ENCODE measurements around the gene CLIC6. TPM values are rescaled to one million over a fixed set of nuclear protein-coding genes. Genes with fewer than 3 reads are reported as not detected.

CLIC6 gene
- total and polyA plus RNA-seq, 2 of the 8 experiments (the other 6 are each of a cell fraction or from before 2014, with no cell fraction given): 0.42 to 1.3 TPM

DNA sequence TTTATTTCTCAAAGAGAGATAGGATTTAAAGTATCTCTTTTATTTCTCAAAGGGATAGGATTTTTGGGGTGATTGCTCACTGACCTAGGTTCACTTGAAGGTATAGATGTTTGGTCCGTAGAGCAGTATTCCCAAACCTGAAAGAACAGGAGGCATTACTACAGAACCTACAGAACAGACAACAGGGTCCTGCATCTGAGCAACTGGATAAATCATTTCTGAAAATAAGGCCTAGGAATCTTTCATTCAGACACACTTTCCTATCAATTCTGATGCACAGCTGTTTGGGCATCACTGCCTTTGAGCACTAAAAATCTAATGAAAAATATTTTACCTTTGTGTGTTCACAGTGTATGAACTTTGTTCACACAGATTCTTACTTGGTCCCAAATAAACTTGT is 17.2 kb upstream of the CLIC6 start:
- Histone ChIP-seq H3K9ac (replicated peaks in 1 of 4; ENCODE audit: extremely low read depth in 1 of 4, low read depth in 3 of 4, low read length in 3 of 4) (no peak overlapping the region), H3K23ac (ENCODE audit: insufficient read length) (no peak overlapping the region), H3K4ac (replicated peaks; ENCODE audit: insufficient read length, low read depth, low read length) (no peak overlapping the region), H3K79me1 (ENCODE audit: low read depth, low read length) (no peaks in the 10 kb centered on the region), H3K56ac (replicated peaks; ENCODE audit: insufficient read length, low read depth, low read length) (no peak overlapping the region), H2BK120ac (replicated peaks; ENCODE audit: low read depth, low read length) (no peak overlapping the region), H2BK12ac (ENCODE audit: low read depth, low read length) (no peak overlapping the region), H3K4me2 (ENCODE audit: insufficient read depth in 1 of 2, low read depth in 2 of 2, low read length in 2 of 2) (no peak overlapping the region), H3K18ac (ENCODE audit: extremely low read depth, low read length) (no peak overlapping the region), H3K79me2 (ENCODE audit: control insufficient read depth in 1 of 2, insufficient read depth in 2 of 2, low read length in 2 of 2) (no peaks in the 10 kb centered on the region), H4K20me1 (replicated peaks in 1 of 2; ENCODE audit: control insufficient read depth in 1 of 2, insufficient read depth in 2 of 2, low read length in 2 of 2) (no peaks in the 10 kb centered on the region), H3K27ac (ENCODE audit: low read depth, low read length) (no peak overlapping the region), H2BK15ac (ENCODE audit: low read length) (no peak overlapping the region), H3K27me3 (replicated peaks in 1 of 4; ENCODE audit: control insufficient read depth in 3 of 4, extremely low read depth in 1 of 4, insufficient read depth in 3 of 4, low read length in 3 of 4) (0 out of 7 replicates have a peak, but pooled peaks cover 0 to 2% (median 0%) of the 10 kb centered on the region in 4 experiments), H3K9me3 (ENCODE audit: insufficient read depth in 2 of 2, low read depth in 1 of 2, low read length in 1 of 2) (no peaks in the 10 kb centered on the region), H4K8ac (ENCODE audit: extremely low read depth, insufficient read depth, low read length) (no peak overlapping the region), H2AK5ac (ENCODE audit: low read depth, low read length) (no peak overlapping the region), H3K14ac (ENCODE audit: insufficient read length) (no peak overlapping the region), H3K4me1 (replicated peaks in 1 of 4; ENCODE audit: control insufficient read depth in 3 of 4, insufficient read depth in 4 of 4, low read length in 3 of 4) (no peaks in the 10 kb centered on the region; a peak in 1 of 7 replicates), H3K23me2 (ENCODE audit: low read depth, low read length) (no peaks in the 10 kb centered on the region), H4K91ac (replicated peaks; ENCODE audit: insufficient read length, low read length) (no peak overlapping the region), H2AFZ (ENCODE audit: low read length) (no peak overlapping the region), H4K5ac (ENCODE audit: insufficient read length, low read depth, low read length) (no peak overlapping the region), H2BK5ac (ENCODE audit: low read depth, low read length) (no peak overlapping the region), H2BK20ac (ENCODE audit: low read length) (no peak overlapping the region), H3K4me3 (ENCODE audit: extremely low read depth in 1 of 4, insufficient read depth in 2 of 4, low read depth in 3 of 4, low read length in 4 of 4) (no peak overlapping the region), H3K36me3 (ENCODE audit: control insufficient read depth in 2 of 4, insufficient read depth in 4 of 4, low read length in 3 of 4) (no peaks in the 10 kb centered on the region)
- POLR2A ChIA-PET (ENCODE audit: partially characterized antibody): no interaction called here
- FAIRE-seq (no peak), DNase-seq (ENCODE audit: low read depth in 1 of 2, low spot score in 2 of 2) (no peak)
- CTCF ChIA-PET (ENCODE audit: partially characterized antibody): interaction anchor here (1.4 kb wide), 1 partner anchor 16 kb away, joined by 3 read pairs; no protein-coding TSS in a partner anchor
- WGBS, 2 experiments (ENCODE audit: extremely low coverage in 1 of 2, insufficient coverage in 1 of 2, insufficient read length in 1 of 2, insufficient replicate concordance in 2 of 2, low coverage in 1 of 2, low lambda C conversion rate in 2 of 2, missing lambda C conversion rate in 1 of 2): 89% methylated on average over 1 of the region's 1 CpG; no CpG with 5 or more reads in 1 of the 2 experiments
- TF ChIP-seq HDAC6 (IDR thresholded peaks at IDR 0.05; ENCODE audit: low read depth, low read length) (no peak), RNF2 (IDR thresholded peaks at IDR 0.05; ENCODE audit: borderline replicate concordance, low read depth, low read length, missing control alignments, poor library complexity, severe bottlenecking) (no peak), SP1 (IDR thresholded peaks at IDR 0.05; ENCODE audit: low read depth, low read length) (no peak), EP300 (IDR thresholded peaks at IDR 0.05; ENCODE audit: borderline replicate concordance in 1 of 2, low read depth in 2 of 2, low read length in 2 of 2) (no peak), HDAC2 (IDR thresholded peaks at IDR 0.05; ENCODE audit: borderline replicate concordance in 1 of 2, low read depth in 2 of 2, low read length in 2 of 2) (no peak), JUND (IDR thresholded peaks at IDR 0.05; ENCODE audit: low read length) (no peak), SRF (IDR thresholded peaks at IDR 0.05; ENCODE audit: low read depth, low read length) (no peak), FOSL1 (IDR thresholded peaks at IDR 0.05; ENCODE audit: insufficient read depth, low read depth, low read length) (no peak), EGR1 (IDR thresholded peaks at IDR 0.05; ENCODE audit: borderline replicate concordance, low read depth, low read length) (no peak), BRCA1 (IDR thresholded peaks at IDR 0.05; ENCODE audit: low read depth, low read length) (no peak)
